Mammary epithelial cell (primary cell): Measurements from ENCODE around the gene NT5C3B.

ENCODE experiments used
- EZH2 ChIP-seq: IDR thresholded peaks from 2 replicates; pipeline ENCODE4 v1.6.1; 2012; ENCODE audit warnings: low read length, inconsistent platforms, borderline replicate concordance
- TF ChIP-seq, protein P1 (sequence below), 2 donors: IDR thresholded peaks in 1 of 2; conservative IDR thresholded peaks in 1 of 2; 2 replicates each; pipeline ENCODE4 v1.5.1; 2011 to 2012; ENCODE audit warnings: inconsistent platforms in 2 of 2, low read length in 2 of 2, mild to moderate bottlenecking in 2 of 2, control low read depth in 1 of 2, low read depth in 1 of 2; ENCODE audit not compliant: insufficient read depth in 1 of 2; ENCODE audit errors: extremely low read depth in 1 of 2

DNA sequence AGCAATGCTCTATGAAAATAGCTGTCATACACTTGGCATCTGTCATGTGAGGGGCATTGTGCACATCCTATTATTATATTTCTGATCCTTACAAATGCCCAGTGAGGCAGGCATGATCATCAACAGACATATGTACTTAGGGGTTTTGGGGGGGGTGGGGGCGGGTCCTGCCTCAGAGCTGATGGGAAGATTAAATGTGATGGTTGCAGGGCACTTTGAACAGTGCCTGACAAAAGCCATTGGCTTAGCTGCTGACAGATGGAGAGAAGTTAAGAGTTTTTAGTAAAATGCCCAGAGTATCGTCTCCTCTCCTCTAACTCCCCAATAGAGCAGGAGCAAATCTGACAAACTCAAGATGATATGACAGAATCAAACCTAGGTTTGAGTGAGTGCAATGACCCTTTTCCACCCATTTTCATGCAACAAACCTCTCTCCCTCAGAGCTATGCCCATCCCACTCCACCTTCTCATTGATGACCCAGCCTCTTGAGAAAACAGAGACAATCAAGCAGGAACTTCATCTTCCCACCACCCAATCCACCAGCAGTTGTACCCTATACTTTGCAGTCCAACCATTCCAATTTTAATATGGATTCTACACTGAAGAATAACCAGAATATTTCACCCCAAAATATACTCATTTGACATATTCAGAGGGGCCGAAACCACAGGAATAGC, 24.4 kb upstream of the NT5C3B start:
- TF ChIP-seq, protein P1, sequence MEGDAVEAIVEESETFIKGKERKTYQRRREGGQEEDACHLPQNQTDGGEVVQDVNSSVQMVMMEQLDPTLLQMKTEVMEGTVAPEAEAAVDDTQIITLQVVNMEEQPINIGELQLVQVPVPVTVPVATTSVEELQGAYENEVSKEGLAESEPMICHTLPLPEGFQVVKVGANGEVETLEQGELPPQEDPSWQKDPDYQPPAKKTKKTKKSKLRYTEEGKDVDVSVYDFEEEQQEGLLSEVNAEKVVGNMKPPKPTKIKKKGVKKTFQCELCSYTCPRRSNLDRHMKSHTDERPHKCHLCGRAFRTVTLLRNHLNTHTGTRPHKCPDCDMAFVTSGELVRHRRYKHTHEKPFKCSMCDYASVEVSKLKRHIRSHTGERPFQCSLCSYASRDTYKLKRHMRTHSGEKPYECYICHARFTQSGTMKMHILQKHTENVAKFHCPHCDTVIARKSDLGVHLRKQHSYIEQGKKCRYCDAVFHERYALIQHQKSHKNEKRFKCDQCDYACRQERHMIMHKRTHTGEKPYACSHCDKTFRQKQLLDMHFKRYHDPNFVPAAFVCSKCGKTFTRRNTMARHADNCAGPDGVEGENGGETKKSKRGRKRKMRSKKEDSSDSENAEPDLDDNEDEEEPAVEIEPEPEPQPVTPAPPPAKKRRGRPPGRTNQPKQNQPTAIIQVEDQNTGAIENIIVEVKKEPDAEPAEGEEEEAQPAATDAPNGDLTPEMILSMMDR (conservative IDR thresholded peaks at IDR 0.05 in 1 of 2, IDR thresholded peaks at IDR 0.05 in 1 of 2; ENCODE audit: extremely low read depth in 1 of 2, insufficient read depth in 1 of 2, low read depth in 1 of 2, low read length in 2 of 2), result no peak
- TF ChIP-seq EZH2, result no peak
